Spleen (tissue), 7 donors: ENCODE data around the gene PLCG2.

ENCODE experiments used
- POLR2A ChIP-seq, 3 donors: fragments of 450-650 bp; IDR thresholded peaks; one replicate each; pipeline ENCODE4 v1.5.1; 2017; ENCODE audit warnings: antibody characterized with exemption in 3 of 3, mild to moderate bottlenecking in 1 of 3
- TF ChIP-seq, protein P1 (sequence below), 11 experiments: fragments of 200-600 bp in 7 of 11; fragments of 450-650 bp in 4 of 11; sonication (generic) in 4 of 11; IDR thresholded peaks in 8 of 11; conservative IDR thresholded peaks in 3 of 11; 1 replicate in 7 of 11; 2 replicates in 4 of 11; pipeline versions ENCODE4 v1.4.0 to v1.8.0; 2016 to 2021; ENCODE audit warnings: antibody characterized with exemption in 11 of 11, inconsistent platforms in 4 of 11, mild to moderate bottlenecking in 1 of 11
- donor health status: DM: no; HTN: no; CAD: no; lungs with moderate emphysema.
- donor health status: DM: no; HTN: no; CAD: no.
- donor health status: DM: no; HTN: no; CAD: no.

GRCh38 chr16:81831722-81832126 is 52.6 kb downstream of the PLCG2 start:
- TF ChIP-seq, protein P1, sequence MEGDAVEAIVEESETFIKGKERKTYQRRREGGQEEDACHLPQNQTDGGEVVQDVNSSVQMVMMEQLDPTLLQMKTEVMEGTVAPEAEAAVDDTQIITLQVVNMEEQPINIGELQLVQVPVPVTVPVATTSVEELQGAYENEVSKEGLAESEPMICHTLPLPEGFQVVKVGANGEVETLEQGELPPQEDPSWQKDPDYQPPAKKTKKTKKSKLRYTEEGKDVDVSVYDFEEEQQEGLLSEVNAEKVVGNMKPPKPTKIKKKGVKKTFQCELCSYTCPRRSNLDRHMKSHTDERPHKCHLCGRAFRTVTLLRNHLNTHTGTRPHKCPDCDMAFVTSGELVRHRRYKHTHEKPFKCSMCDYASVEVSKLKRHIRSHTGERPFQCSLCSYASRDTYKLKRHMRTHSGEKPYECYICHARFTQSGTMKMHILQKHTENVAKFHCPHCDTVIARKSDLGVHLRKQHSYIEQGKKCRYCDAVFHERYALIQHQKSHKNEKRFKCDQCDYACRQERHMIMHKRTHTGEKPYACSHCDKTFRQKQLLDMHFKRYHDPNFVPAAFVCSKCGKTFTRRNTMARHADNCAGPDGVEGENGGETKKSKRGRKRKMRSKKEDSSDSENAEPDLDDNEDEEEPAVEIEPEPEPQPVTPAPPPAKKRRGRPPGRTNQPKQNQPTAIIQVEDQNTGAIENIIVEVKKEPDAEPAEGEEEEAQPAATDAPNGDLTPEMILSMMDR (IDR thresholded peaks at IDR 0.05 in 8 of 11, conservative IDR thresholded peaks at IDR 0.05 in 3 of 11), result peak; percentile 24 to 90 (median 70)
- TF ChIP-seq POLR2A (IDR thresholded peaks at IDR 0.05), result no peak
